Measurements from ENCODE around the gene GNG14. TPM values are rescaled to one million over a fixed set of nuclear protein-coding genes. Genes with fewer than 3 reads are reported as not detected.

GNG14 gene
- total RNA-seq, 1 donor from 2014 or later, result not detected

GRCh38 chr19:12652219-12652618 lies 35.6 kb upstream of the GNG14 start:
- Mint-ChIP-seq H3K4me1 (ENCODE audit: low read depth) (peaks cover 4% of the 10 kb centered on the region), H3K4me3 (ENCODE audit: unreplicated experiment) (no peak overlapping the region), H3K36me3 (ENCODE audit: low read depth) (peaks cover 22% of the 10 kb centered on the region), H3K9me3 (ENCODE audit: low read depth) (no peaks in the 10 kb centered on the region), H3K27ac (ENCODE audit: unreplicated experiment) (no peak overlapping the region), H3K27me3 (ENCODE audit: low read depth) (no peaks in the 10 kb centered on the region)
- no peak for TF ChIP-seq CTCF (IDR thresholded peaks at IDR 0.05)
- no peak for DNase-seq (ENCODE audit: low spot score)

- H3K4me1 Mint-ChIP-seq (ENCODE audit: low read depth), result no peaks in the 10 kb centered on the region
- H3K36me3 Mint-ChIP-seq (ENCODE audit: low read depth), result peaks cover 29% of the 10 kb centered on the region
- H3K9me3 Mint-ChIP-seq (ENCODE audit: low read depth), result no peaks in the 10 kb centered on the region
- TF ChIP-seq CTCF (IDR thresholded peaks at IDR 0.05), result no peak
- no peaks in the 10 kb centered on the region for H3K27me3 Mint-ChIP-seq (ENCODE audit: low read depth)
- no peak overlapping the region for H3K27ac Mint-ChIP-seq (ENCODE audit: unreplicated experiment)
- H3K4me3 Mint-ChIP-seq (ENCODE audit: unreplicated experiment), result no peak overlapping the region
- DNase-seq (ENCODE audit: low spot score), result no peak
These were observed 32.3 kb upstream of the GNG14 start for GRCh38 chr19:12655546-12655945.

- H3K27ac Mint-ChIP-seq (ENCODE audit: unreplicated experiment), result no peak overlapping the region
- TF ChIP-seq CTCF (IDR thresholded peaks at IDR 0.05), result no peak
- no peak for DNase-seq (ENCODE audit: low spot score)
- no peaks in the 10 kb centered on the region for H3K4me1 Mint-ChIP-seq (ENCODE audit: low read depth)
- no peak overlapping the region for H3K4me3 Mint-ChIP-seq (ENCODE audit: unreplicated experiment)
- H3K27me3 Mint-ChIP-seq (ENCODE audit: low read depth), result no peaks in the 10 kb centered on the region
- H3K36me3 Mint-ChIP-seq (ENCODE audit: low read depth), result peaks cover 31% of the 10 kb centered on the region
- H3K9me3 Mint-ChIP-seq (ENCODE audit: low read depth), result no peaks in the 10 kb centered on the region
These were observed 30.8 kb upstream of the GNG14 start for GRCh38 chr19:12656899-12657571.

GRCh38 chr19:12657966-12658365 lies 29.8 kb upstream of the GNG14 start:
- peaks cover 30% of the 10 kb centered on the region for H3K36me3 Mint-ChIP-seq (ENCODE audit: low read depth)

GRCh38 chr19:12660980-12661379 lies 26.8 kb upstream of the GNG14 start:
- no peak for TF ChIP-seq CTCF (IDR thresholded peaks at IDR 0.05)
- Mint-ChIP-seq H3K4me3 (ENCODE audit: unreplicated experiment) (no peak overlapping the region), H3K27me3 (ENCODE audit: low read depth) (no peaks in the 10 kb centered on the region)

More at GRCh38 chr19:12657966-12658365, 29.8 kb upstream of the GNG14 start:
- Mint-ChIP-seq H3K9me3 (ENCODE audit: low read depth) (no peaks in the 10 kb centered on the region), H3K27ac (ENCODE audit: unreplicated experiment) (no peak overlapping the region), H3K4me3 (ENCODE audit: unreplicated experiment) (no peak overlapping the region), H3K4me1 (ENCODE audit: low read depth) (no peaks in the 10 kb centered on the region), H3K27me3 (ENCODE audit: low read depth) (no peaks in the 10 kb centered on the region)
- TF ChIP-seq CTCF (IDR thresholded peaks at IDR 0.05), result peak; percentile 13
- DNase-seq (ENCODE audit: low spot score), result no peak

More at GRCh38 chr19:12660980-12661379, 26.8 kb upstream of the GNG14 start:
- Mint-ChIP-seq H3K27ac (ENCODE audit: unreplicated experiment) (no peak overlapping the region), H3K36me3 (ENCODE audit: low read depth) (peaks cover 21% of the 10 kb centered on the region), H3K4me1 (ENCODE audit: low read depth) (peaks cover 5% of the 10 kb centered on the region), H3K9me3 (ENCODE audit: low read depth) (no peaks in the 10 kb centered on the region)
- DNase-seq (ENCODE audit: low spot score), result no peak

All from chondrocyte (in vitro differentiated cells).